CD8-positive, alpha-beta memory T cell (primary cell): Measurements from ENCODE around the gene ASTL. TPM values are rescaled to one million over a fixed set of nuclear protein-coding genes. Genes with fewer than 3 reads are reported as not detected.
A peak's percentile ranks its signal among the peaks of the same experiment; 100 is the strongest.
"Not testable (repeated sequence)": the region's sequence is repeated elsewhere in the genome, so short reads cannot be mapped to it uniquely, and the experiment has no call there.

Source experiments
- CTCF ChIA-PET: fragments of 350-600 bp; sonication (Branson Sonifier 250); formaldehyde crosslinking; loops from one replicate; lab custom pipeline; 2021; ENCODE audit warnings: antibody characterized with exemption; lab: Charles Lee
- POLR2A ChIA-PET: fragments of 350-600 bp; sonication (Branson Sonifier 250); formaldehyde crosslinking; loops from one replicate; lab custom pipeline; 2021; ENCODE audit warnings: antibody characterized with exemption; lab: Charles Lee
- DNase-seq, 5 donors: peaks; one replicate each; pipeline versions ENCODE4 v3.0.0 to v3.0.0-alpha.2; 2020 to 2022; ENCODE audit warnings: mixed read lengths in 1 of 5
- H3K27ac ChIP-seq: one replicate; pipeline ENCODE4 v1.7.0; 2013; ENCODE audit warnings: low read depth, mild to moderate bottlenecking, low read length, moderate library complexity
- H3K27me3 ChIP-seq: 2 replicates; pipeline ENCODE4 v1.7.0; 2013; ENCODE audit warnings: low read length, mild to moderate bottlenecking; ENCODE audit not compliant: insufficient read depth, poor library complexity, severe bottlenecking
- H3K36me3 ChIP-seq: 2 replicates; pipeline ENCODE4 v1.7.0; 2013; ENCODE audit warnings: mild to moderate bottlenecking, low read length, moderate library complexity; ENCODE audit not compliant: insufficient read depth
- H3K4me1 ChIP-seq: 2 replicates; pipeline ENCODE4 v1.7.0; 2013; ENCODE audit warnings: mild to moderate bottlenecking, low read length, moderate library complexity; ENCODE audit not compliant: insufficient read depth
- H3K4me3 ChIP-seq: 2 replicates; pipeline ENCODE4 v1.7.0; 2013; ENCODE audit warnings: mild to moderate bottlenecking, low read length
- H3K9me3 ChIP-seq: 2 replicates; pipeline ENCODE4 v1.7.0; 2013; ENCODE audit warnings: mild to moderate bottlenecking, low read length
- H3K27ac Mint-ChIP-seq, 8 donors: one replicate each; pipeline ENCODE4 v1.8.0; 2020 to 2021; ENCODE audit warnings: mixed read lengths in 8 of 8, mild to moderate bottlenecking in 6 of 8, inconsistent platforms in 3 of 8, moderate library complexity in 3 of 8
- H3K27me3 Mint-ChIP-seq, 2 donors: one replicate each; pipeline ENCODE4 v1.8.0; 2020 to 2021; ENCODE audit warnings: mixed read lengths in 2 of 2, mild to moderate bottlenecking in 1 of 2, moderate library complexity in 1 of 2
- H3K36me3 Mint-ChIP-seq, 3 donors: one replicate each; pipeline ENCODE4 v1.8.0; 2020 to 2021; ENCODE audit warnings: mixed read lengths in 3 of 3, inconsistent platforms in 1 of 3, mild to moderate bottlenecking in 1 of 3
- H3K4me1 Mint-ChIP-seq, 3 donors: one replicate each; pipeline ENCODE4 v1.8.0; 2020 to 2021; ENCODE audit warnings: mixed read lengths in 3 of 3, inconsistent platforms in 1 of 3, mild to moderate bottlenecking in 1 of 3
- H3K4me3 Mint-ChIP-seq, 7 donors: one replicate each; pipeline ENCODE4 v1.8.0; 2020 to 2021; ENCODE audit warnings: mixed read lengths in 7 of 7, mild to moderate bottlenecking in 6 of 7, moderate library complexity in 4 of 7, inconsistent platforms in 2 of 7
- H3K9me3 Mint-ChIP-seq, 5 donors: one replicate each; pipeline ENCODE4 v1.8.0; 2020 to 2022; ENCODE audit warnings: mixed read lengths in 5 of 5, mild to moderate bottlenecking in 3 of 5, moderate library complexity in 2 of 5, inconsistent platforms in 1 of 5
- polyA plus RNA-seq: library from polyadenylated mRNA; unstranded; fragments of 300-500 nt; fragmentation: Illumina TruSeq; gene quantifications from one replicate; pipeline ENCODE4 v1.2.3, GENCODE V29; 2021
- total RNA-seq, 2 experiments: library from RNA; stranded (reverse); gene quantifications; one replicate each; pipeline ENCODE4 v1.2.3, GENCODE V29; 2021

The ASTL gene
- total and polyA plus RNA-seq, 3 experiments from 2014 or later: 0.49 to 18.0 (median 16.2) TPM

DNA sequence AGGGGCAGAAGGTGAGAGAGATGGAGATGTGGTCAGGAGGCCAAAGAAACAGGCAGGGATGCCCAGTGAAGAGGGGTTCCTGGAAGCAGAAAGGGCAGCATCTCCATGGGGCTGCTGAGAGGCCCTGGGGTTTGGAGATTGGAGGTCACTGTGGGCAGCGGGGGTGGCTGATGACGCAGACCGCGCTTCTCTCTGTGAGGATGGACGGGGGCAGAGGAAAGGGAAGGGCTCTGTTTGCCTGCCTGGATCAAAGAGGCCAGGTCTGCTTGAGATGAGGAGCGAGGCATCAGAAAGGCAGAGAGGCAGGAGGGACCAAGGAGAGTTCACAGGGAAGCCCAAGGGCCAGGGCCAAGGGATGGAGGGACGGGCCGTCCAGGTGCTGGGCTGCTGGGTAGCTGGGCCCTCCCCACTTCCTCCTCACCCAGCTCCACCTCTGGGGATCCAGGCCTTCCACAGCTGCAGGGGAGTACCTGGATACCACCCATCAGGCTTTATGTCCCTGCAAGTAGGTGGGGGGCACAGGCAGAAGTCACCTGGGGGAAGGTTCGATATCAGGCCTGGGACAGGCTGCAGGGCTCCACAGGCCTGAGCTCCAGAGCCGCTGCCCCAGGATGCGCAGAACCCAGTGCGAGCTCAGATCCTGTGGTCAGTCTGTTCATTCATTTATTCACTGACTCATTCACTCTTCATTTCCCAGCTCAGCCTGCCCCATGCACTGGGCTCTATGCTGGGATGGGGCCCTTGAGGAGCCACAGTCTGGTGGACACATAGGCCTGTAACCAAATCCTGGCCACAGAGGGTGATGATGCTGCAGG, 52.6 kb downstream of the ASTL start:
- H3K4me3 ChIP-seq: no peak overlapping the region
- H3K36me3 Mint-ChIP-seq: peaks cover 0 to 4% (median 0%) of the 10 kb centered on the region in 3 donors
- H3K27ac ChIP-seq: no peak overlapping the region
- peak overlapping the region in 1 of 8 donors; percentile 15 for H3K27ac Mint-ChIP-seq
- no peaks in the 10 kb centered on the region for H3K36me3 ChIP-seq
- H3K27me3 ChIP-seq: no peaks in the 10 kb centered on the region
- CTCF ChIA-PET: no interaction called here
- H3K9me3 ChIP-seq: no peaks in the 10 kb centered on the region
- H3K4me3 Mint-ChIP-seq: no peak overlapping the region
- peaks cover 0 to 3% (median 0%) of the 10 kb centered on the region in 5 donors for H3K9me3 Mint-ChIP-seq
- DNase-seq: no peak
- H3K27me3 Mint-ChIP-seq: peaks cover 8 to 23% of the 10 kb centered on the region in 2 donors
- H3K4me1 ChIP-seq: no peaks in the 10 kb centered on the region
- no peaks in the 10 kb centered on the region for H3K4me1 Mint-ChIP-seq
- POLR2A ChIA-PET: no interaction called here

DNA sequence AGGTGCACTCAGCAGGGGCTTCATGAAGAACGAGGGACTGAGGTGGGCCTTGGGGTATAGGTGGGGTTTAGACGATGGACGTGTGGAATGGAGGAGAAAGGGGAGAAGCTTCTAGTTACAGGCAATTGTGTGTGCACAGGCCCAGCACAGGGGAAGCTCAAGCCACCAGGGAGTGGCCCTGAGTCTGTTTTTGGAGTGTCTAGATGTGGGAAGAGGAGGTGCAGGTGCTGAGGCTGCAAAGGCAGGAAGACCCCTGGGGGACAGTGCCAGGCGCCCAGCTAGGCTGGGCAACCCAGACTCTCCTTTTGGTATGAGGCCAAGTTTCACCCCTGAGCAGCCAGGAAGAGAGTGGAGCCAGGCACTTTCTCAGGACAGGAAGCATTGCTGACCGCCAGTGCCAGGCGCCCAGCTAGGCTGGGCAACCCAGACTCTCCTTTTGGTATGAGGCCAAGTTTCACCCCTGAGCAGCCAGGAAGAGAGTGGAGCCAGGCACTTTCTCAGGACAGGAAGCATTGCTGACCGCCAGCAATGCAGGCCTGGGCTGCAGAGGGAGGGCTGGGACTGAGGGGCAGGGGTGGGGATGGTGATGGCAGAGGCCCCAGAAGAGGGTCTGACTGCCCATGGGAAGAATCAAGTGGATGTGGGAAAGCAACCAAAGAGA, 53.3 kb downstream of the ASTL start:
- CTCF ChIA-PET, H3K27ac Mint-ChIP-seq: not testable (repeated sequence)
- H3K27me3 Mint-ChIP-seq: peaks cover 8 to 27% of the 10 kb centered on the region in 2 donors

DNA sequence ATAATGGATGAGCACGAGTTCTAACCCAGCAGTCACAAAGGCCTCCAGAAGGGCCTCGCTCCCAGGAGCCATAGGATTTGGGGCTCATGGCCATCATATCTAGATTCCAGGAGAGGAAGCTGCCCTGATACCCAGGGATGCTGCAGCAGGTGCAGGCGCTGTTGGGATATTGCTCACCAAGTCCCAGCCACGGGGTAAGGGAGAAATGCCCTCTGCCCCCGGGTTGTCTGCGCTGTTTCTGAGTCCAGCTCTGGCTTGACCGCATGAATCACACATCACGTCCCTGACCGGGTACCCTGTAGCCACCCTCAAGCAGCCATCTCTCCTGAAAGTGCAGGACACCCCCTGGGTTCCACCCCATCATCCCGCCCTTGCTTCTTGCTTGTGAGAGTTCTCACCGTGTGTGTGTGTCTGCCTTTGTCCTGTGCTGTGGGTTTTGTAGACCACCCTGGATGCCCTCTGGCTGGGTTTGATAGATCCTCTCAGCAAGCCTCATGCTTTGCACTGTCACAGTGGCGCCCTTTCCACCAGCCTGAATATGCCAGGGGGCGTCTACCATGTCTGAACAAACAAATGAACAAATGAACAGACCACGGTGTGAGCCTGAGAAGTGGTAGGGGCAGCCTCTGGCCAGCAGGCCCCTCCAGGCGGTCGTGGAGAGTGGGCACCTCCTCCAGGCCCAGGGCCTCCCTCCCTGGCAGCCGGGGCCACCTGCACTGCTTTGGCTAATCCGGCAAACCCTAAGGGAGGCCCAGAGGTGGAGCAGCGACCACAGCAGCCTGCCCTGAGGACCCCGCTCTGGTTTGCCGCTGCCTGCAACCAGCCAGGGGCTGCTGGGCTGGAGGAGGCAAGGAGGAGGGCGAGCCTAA, 54.1 kb downstream of the ASTL start:
- H3K4me1 ChIP-seq: no peaks in the 10 kb centered on the region
- no peak overlapping the region for H3K27ac Mint-ChIP-seq
- peaks cover 10 to 27% of the 10 kb centered on the region in 2 donors for H3K27me3 Mint-ChIP-seq
- no peak overlapping the region for H3K4me3 ChIP-seq
- H3K9me3 Mint-ChIP-seq: peaks cover 0 to 3% (median 0%) of the 10 kb centered on the region in 5 donors
- POLR2A ChIA-PET: no interaction called here
- CTCF ChIA-PET: no interaction called here
- H3K27me3 ChIP-seq: no peaks in the 10 kb centered on the region
- H3K4me3 Mint-ChIP-seq: no peak overlapping the region
- no peak for DNase-seq
- H3K9me3 ChIP-seq: no peaks in the 10 kb centered on the region
- H3K36me3 Mint-ChIP-seq: peaks cover 0 to 4% (median 0%) of the 10 kb centered on the region in 3 donors
- no peak overlapping the region for H3K27ac ChIP-seq
- no peaks in the 10 kb centered on the region for H3K4me1 Mint-ChIP-seq
- no peaks in the 10 kb centered on the region for H3K36me3 ChIP-seq

More for the DNA sequence above, 53.3 kb downstream of the ASTL start:
- H3K4me3 ChIP-seq, H3K4me1 Mint-ChIP-seq, DNase-seq, H3K27me3 ChIP-seq, H3K4me3 Mint-ChIP-seq, H3K36me3 Mint-ChIP-seq, H3K27ac ChIP-seq, H3K9me3 ChIP-seq, H3K4me1 ChIP-seq, H3K9me3 Mint-ChIP-seq, POLR2A ChIA-PET, H3K36me3 ChIP-seq: not testable (repeated sequence)

DNA sequence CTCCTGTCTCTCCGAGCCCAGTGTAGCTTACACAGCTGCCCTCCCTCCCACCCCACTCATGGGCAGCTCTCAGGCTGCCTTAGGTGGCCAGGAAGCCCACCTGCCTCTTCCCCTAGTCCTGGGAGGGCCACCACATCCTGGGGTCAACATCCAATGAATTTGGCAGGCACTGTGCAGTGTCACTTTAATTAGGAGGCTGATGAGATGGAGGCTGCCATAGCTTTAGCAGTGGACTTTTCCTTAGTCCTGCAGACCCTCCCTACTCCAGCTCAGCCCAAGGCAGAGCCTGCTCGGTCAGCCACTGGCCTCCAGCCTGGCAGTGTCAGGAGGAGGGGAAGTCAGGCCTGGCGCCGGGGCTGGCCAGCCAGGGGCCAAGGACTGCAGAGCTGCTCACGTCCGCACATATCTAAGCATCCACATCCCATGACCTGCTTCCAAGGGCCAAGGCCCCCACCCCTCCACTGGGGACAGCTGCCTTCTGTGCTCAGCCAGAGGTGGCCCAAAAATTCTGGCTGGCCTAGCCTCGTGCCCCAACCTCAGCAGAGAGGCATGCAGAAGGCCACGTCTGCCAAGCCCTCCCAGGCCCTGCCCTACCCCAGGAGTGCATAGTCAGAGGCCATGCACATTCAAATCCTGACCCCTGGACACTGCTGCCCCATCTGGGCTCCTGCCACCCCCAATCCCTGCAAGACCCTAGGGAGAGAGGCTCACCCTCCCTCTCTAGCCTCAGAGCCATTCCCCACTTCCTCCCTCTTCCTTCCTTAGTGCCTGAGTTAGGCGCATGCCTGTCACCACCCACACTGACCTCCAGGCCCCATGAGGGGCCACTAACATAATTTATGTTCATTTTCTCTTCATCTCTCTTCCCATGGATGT, 55.0 kb downstream of the ASTL start:
- Histone ChIP-seq H3K9me3 (no peaks in the 10 kb centered on the region), H3K4me3 (no peak overlapping the region), H3K4me1 (no peaks in the 10 kb centered on the region), H3K27me3 (no peaks in the 10 kb centered on the region), H3K27ac (no peak overlapping the region), H3K36me3 (no peaks in the 10 kb centered on the region)
- peaks cover 0 to 3% (median 0%) of the 10 kb centered on the region in 5 donors for H3K9me3 Mint-ChIP-seq
- H3K27me3 Mint-ChIP-seq: peaks cover 10 to 27% of the 10 kb centered on the region in 2 donors
- H3K36me3 Mint-ChIP-seq: peaks cover 0 to 4% (median 0%) of the 10 kb centered on the region in 3 donors
- ChIA-PET CTCF (no interaction called here), POLR2A (no interaction called here)
- H3K27ac Mint-ChIP-seq: peak overlapping the region in 1 of 8 donors; percentile 52
- no peaks in the 10 kb centered on the region for H3K4me1 Mint-ChIP-seq
- no peak overlapping the region for H3K4me3 Mint-ChIP-seq
- DNase-seq: no peak

DNA sequence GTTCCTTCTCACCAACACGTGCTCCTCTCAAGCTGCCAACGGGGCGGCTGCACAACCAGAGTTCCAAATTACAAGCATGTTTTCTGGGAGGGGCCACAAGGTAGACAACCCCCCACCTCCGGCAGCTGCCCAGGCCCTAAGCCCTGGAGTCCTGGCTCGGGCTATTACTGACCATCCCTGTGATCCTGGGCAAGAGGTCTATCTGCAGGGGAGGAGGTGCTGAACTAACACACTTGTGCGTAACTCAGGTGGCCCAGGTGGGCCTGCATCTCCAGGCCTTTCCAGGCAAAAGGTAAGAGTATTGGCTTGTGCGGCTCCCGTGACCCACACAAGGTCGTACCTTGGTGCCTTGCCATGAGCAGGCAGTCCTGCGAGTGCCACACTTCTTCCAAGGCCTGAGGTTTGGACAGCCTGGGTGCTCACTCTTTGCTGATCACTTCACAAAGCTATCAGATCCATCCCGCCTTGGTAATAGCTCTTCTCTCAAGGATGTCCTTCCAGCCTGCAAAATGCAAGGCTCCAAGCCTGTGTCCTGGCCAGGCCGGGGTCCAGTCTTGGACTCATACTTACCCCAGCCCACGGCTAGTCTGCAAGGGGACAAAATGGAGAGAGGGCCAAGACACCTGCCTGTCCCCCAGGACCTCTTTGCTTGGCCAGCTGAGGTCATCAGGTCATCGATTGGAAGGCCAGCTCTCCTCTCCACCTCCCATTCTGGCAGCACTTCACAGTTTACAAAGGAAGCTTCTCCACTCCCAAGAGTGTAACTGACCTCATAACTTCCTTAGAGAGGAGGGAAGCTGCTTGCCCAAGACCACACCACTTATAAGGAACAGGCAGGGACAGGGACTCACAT, 55.9 kb downstream of the ASTL start:
- Histone ChIP-seq H3K27ac (no peak overlapping the region), H3K4me3 (no peak overlapping the region), H3K9me3 (no peaks in the 10 kb centered on the region), H3K27me3 (no peaks in the 10 kb centered on the region), H3K4me1 (no peaks in the 10 kb centered on the region), H3K36me3 (no peaks in the 10 kb centered on the region)
- no peak for DNase-seq
- H3K4me1 Mint-ChIP-seq: no peaks in the 10 kb centered on the region
- ChIA-PET POLR2A (no interaction called here), CTCF (no interaction called here)
- H3K4me3 Mint-ChIP-seq: no peak overlapping the region
- peaks cover 0 to 5% (median 0%) of the 10 kb centered on the region in 5 donors for H3K9me3 Mint-ChIP-seq
- H3K36me3 Mint-ChIP-seq: peaks cover 0 to 4% (median 0%) of the 10 kb centered on the region in 3 donors
- no peak overlapping the region for H3K27ac Mint-ChIP-seq
- peaks cover 9 to 24% of the 10 kb centered on the region in 2 donors for H3K27me3 Mint-ChIP-seq

DNA sequence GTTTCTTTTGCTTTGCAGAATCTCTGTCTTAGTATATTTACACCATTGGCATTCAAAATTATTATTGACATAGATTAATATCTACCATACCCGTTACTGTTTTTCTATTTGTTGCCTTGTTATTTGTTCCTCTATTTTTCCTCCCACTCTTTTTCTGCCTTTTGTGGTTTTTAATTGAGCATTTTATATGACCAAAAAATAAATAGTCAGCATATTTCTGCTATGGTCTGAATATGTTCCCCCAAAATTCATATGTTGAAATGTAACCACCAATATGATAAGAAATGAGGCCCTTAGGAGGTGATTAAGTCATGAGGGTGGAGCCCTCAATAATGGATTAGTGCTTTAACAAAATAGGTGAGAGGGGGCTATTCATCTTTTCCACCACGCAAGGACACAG, 57.3 kb downstream of the ASTL start:
- H3K27me3 ChIP-seq: no peaks in the 10 kb centered on the region
- ChIA-PET CTCF (no interaction called here), POLR2A (no interaction called here)
- no peak overlapping the region for H3K27ac Mint-ChIP-seq
- DNase-seq: no peak
- no peaks in the 10 kb centered on the region for H3K4me1 Mint-ChIP-seq
- no peak overlapping the region for H3K4me3 ChIP-seq
- peaks cover 7 to 24% of the 10 kb centered on the region in 2 donors for H3K27me3 Mint-ChIP-seq
- no peaks in the 10 kb centered on the region for H3K4me1 ChIP-seq
- H3K36me3 ChIP-seq: no peaks in the 10 kb centered on the region
- peaks cover 0 to 12% (median 7%) of the 10 kb centered on the region in 5 donors for H3K9me3 Mint-ChIP-seq
- no peak overlapping the region for H3K27ac ChIP-seq
- no peak overlapping the region for H3K4me3 Mint-ChIP-seq
- no peaks in the 10 kb centered on the region for H3K9me3 ChIP-seq
- H3K36me3 Mint-ChIP-seq: peaks cover 0 to 7% (median 0%) of the 10 kb centered on the region in 3 donors
